Measurements from ENCODE around the gene GLOD4.

GRCh38 chr17:726271-726919 is 55.7 kb downstream of the GLOD4 start:
- TF ChIP-seq, protein P1, sequence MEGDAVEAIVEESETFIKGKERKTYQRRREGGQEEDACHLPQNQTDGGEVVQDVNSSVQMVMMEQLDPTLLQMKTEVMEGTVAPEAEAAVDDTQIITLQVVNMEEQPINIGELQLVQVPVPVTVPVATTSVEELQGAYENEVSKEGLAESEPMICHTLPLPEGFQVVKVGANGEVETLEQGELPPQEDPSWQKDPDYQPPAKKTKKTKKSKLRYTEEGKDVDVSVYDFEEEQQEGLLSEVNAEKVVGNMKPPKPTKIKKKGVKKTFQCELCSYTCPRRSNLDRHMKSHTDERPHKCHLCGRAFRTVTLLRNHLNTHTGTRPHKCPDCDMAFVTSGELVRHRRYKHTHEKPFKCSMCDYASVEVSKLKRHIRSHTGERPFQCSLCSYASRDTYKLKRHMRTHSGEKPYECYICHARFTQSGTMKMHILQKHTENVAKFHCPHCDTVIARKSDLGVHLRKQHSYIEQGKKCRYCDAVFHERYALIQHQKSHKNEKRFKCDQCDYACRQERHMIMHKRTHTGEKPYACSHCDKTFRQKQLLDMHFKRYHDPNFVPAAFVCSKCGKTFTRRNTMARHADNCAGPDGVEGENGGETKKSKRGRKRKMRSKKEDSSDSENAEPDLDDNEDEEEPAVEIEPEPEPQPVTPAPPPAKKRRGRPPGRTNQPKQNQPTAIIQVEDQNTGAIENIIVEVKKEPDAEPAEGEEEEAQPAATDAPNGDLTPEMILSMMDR (IDR thresholded peaks at IDR 0.05; ENCODE audit: insufficient read depth, low read depth, low read length): no peak
- no peak for TF ChIP-seq EZH2 (IDR thresholded peaks at IDR 0.05; ENCODE audit: insufficient read depth, low read length)
